ENCODE measurements around the gene LPP. TPM values are rescaled to one million over a fixed set of nuclear protein-coding genes. Genes with fewer than 3 reads are reported as not detected.

Gene LPP
- total RNA-seq, 1 donor from 2014 or later: 218 TPM

DNA sequence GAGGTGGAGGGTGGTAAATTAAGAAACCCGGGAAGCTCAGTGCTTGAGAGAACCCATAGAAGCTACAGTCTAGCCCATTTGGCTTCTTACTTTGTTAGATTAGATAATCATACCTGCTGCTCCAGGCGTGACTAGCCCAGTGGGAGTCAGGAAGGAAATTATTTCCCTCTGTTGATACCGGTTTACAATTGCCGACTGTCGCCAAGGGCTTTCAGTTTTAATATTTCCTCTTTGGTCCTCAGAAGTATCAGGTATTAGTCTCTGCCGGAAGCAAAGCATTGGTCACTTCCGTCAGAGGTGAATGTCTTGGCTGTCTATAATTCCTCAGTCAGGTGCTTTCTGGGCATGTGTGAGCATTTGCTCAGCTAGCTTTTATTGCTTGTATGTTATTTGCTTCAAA is 75.2 kb downstream of the LPP start:
- H3K27me3 ChIP-seq (ENCODE audit: control insufficient read depth, insufficient read depth, low read length): no peaks in the 10 kb centered on the region
- TF ChIP-seq, protein P1, sequence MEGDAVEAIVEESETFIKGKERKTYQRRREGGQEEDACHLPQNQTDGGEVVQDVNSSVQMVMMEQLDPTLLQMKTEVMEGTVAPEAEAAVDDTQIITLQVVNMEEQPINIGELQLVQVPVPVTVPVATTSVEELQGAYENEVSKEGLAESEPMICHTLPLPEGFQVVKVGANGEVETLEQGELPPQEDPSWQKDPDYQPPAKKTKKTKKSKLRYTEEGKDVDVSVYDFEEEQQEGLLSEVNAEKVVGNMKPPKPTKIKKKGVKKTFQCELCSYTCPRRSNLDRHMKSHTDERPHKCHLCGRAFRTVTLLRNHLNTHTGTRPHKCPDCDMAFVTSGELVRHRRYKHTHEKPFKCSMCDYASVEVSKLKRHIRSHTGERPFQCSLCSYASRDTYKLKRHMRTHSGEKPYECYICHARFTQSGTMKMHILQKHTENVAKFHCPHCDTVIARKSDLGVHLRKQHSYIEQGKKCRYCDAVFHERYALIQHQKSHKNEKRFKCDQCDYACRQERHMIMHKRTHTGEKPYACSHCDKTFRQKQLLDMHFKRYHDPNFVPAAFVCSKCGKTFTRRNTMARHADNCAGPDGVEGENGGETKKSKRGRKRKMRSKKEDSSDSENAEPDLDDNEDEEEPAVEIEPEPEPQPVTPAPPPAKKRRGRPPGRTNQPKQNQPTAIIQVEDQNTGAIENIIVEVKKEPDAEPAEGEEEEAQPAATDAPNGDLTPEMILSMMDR (IDR thresholded peaks at IDR 0.05; ENCODE audit: insufficient read depth, low read length, poor library complexity, severe bottlenecking): no peak
- no peak for DNase-seq (ENCODE audit: low read depth)
- H3K36me3 ChIP-seq (ENCODE audit: control insufficient read depth, insufficient read depth, low read length): no peaks in the 10 kb centered on the region
- no peak overlapping the region for H3K4me3 ChIP-seq (ENCODE audit: low read depth, low read length)

DNA sequence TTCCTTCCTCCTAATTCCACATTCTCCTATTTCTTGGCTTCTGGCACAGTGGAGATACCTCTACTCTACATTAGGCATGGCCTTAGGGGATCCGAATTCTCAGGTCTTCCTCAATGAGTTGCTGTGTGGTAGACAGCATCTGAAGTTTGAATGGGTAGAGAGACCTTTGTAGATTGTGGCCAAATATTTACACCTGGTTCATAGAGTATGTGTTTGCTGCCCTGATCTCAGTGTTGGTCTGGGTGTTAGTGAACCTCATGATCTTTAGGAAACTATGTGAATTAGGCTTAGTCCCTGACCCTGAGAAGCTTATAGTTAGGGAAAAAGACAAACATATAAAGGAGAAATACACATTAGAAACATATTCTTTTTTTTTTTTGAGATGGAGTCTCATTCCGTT is 75.8 kb downstream of the LPP start:
- H3K36me3 ChIP-seq (ENCODE audit: control insufficient read depth, insufficient read depth, low read length): no peaks in the 10 kb centered on the region
- H3K27me3 ChIP-seq (ENCODE audit: control insufficient read depth, insufficient read depth, low read length): no peaks in the 10 kb centered on the region
- no peak for DNase-seq (ENCODE audit: low read depth)
- H3K4me3 ChIP-seq (ENCODE audit: low read depth, low read length): no peak overlapping the region
- TF ChIP-seq, protein P1 (IDR thresholded peaks at IDR 0.05; ENCODE audit: insufficient read depth, low read length, poor library complexity, severe bottlenecking): no peak

DNA sequence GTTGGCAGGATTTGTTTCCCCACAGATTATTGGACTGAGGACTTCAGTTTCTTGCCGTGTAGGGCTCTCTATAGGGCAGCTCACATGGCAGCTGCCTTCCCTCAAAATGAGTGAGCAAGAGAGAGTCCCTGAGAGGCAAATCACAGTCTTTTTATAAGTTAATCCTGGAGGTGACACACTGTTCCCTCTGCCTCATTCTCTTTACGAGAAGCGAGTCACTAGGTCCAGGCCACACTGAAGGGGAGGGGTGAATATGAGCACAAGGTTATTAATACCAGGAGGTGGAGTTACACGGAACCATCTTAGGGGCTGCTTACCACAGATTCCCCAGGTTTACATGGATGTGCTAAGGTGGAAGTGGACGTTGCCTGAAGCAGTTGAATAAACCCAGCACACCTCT is 77.0 kb downstream of the LPP start:
- Histone ChIP-seq H3K27me3 (ENCODE audit: control insufficient read depth, insufficient read depth, low read length) (no peaks in the 10 kb centered on the region), H3K36me3 (ENCODE audit: control insufficient read depth, insufficient read depth, low read length) (no peaks in the 10 kb centered on the region), H3K4me3 (ENCODE audit: low read depth, low read length) (no peak overlapping the region)
- TF ChIP-seq, protein P1 (IDR thresholded peaks at IDR 0.05; ENCODE audit: insufficient read depth, low read length, poor library complexity, severe bottlenecking): no peak
- no peak for DNase-seq (ENCODE audit: low read depth)

DNA sequence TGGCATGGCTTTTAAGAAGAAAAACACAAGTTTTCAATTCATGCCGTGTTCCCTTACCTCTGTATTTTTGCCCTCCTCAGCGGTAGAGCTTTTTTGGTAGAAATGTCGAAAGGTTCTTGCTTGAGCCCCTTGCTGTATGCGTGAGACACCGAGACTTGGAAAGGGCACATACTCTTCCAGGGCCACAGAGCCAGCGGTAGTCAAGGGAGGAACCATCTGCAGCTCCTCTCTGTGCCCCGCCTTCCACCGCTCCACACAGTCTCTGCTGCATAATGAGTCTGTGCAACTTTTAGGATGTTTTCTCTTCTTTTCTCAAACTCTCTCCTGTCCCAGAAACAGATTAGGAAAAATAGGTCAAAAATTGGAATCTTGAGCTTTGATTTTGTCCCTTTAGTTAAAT is 77.5 kb downstream of the LPP start:
- Histone ChIP-seq H3K4me3 (ENCODE audit: low read depth, low read length) (no peak overlapping the region), H3K27me3 (ENCODE audit: control insufficient read depth, insufficient read depth, low read length) (no peaks in the 10 kb centered on the region), H3K36me3 (ENCODE audit: control insufficient read depth, insufficient read depth, low read length) (no peaks in the 10 kb centered on the region)
- TF ChIP-seq, protein P1 (IDR thresholded peaks at IDR 0.05; ENCODE audit: insufficient read depth, low read length, poor library complexity, severe bottlenecking): no peak
- no peak for DNase-seq (ENCODE audit: low read depth)

DNA sequence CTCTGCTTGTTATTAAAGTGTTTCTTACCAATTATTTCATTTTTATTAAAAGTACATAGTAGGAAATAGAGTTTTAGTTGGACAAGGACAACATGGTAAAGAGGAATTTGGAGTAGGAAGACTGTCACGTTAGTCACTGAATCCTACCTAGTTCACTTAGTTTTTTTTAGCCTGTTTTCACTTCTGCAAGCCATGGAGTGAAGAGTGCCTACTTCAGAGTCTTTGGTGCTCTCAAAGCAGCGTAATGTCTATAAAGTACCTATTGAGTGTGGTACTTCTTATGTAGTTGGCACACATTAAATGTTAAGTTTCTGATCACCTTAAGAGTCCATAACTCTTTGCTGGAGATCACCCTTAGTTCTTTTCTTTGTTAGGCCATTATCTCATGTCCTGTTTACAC is 78.7 kb downstream of the LPP start:
- no peaks in the 10 kb centered on the region for H3K27me3 ChIP-seq (ENCODE audit: control insufficient read depth, insufficient read depth, low read length)
- H3K36me3 ChIP-seq (ENCODE audit: control insufficient read depth, insufficient read depth, low read length): no peaks in the 10 kb centered on the region
- H3K4me3 ChIP-seq (ENCODE audit: low read depth, low read length): no peak overlapping the region
- TF ChIP-seq, protein P1 (IDR thresholded peaks at IDR 0.05; ENCODE audit: insufficient read depth, low read length, poor library complexity, severe bottlenecking): no peak
- DNase-seq (ENCODE audit: low read depth): no peak

DNA sequence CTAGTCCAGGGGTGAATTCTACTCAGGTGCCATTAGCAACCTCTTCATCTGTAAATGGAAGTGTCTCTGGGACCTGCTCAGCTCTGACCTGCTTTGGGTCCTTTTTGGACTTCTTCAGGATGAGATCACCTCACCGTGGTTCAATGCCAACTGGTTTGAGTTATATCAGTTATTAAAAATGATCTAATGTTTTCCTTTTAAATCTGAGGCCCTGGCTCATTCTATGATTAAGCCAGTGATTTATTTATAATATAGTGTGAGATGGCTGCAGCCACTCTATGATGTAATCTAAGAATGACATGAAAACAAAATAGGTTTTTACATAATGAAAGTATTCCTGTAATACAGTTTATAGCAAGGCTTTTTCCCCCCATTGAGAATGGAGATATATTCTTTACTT is 79.4 kb downstream of the LPP start:
- TF ChIP-seq, protein P1 (IDR thresholded peaks at IDR 0.05; ENCODE audit: insufficient read depth, low read length, poor library complexity, severe bottlenecking): no peak
- Histone ChIP-seq H3K36me3 (ENCODE audit: control insufficient read depth, insufficient read depth, low read length) (no peaks in the 10 kb centered on the region), H3K4me3 (ENCODE audit: low read depth, low read length) (no peak overlapping the region), H3K27me3 (ENCODE audit: control insufficient read depth, insufficient read depth, low read length) (no peaks in the 10 kb centered on the region)
- DNase-seq (ENCODE audit: low read depth): no peak

Measured in kidney epithelial cell (primary cell).